ENCODE data around the gene ACTMAP. TPM values are rescaled to one million over a fixed set of nuclear protein-coding genes. Genes with fewer than 3 reads are reported as not detected.
"Not testable (repeated sequence)": the region's sequence is repeated elsewhere in the genome, so short reads cannot be mapped to it uniquely, and the experiment has no call there.

Gene ACTMAP
- total and polyA plus RNA-seq, 5 donors from 2014 or later, result 2.1 to 5.5 (median 3.1) TPM

GRCh38 chr19:40771101-40771862 is 21.0 kb upstream of the ACTMAP start:
- peaks cover 5 to 11% (median 7%) of the 10 kb centered on the region in 4 donors for H3K4me1 Mint-ChIP-seq
- H3K9me3 ChIP-seq (ENCODE audit: control insufficient read depth in 2 of 2, low read length in 2 of 2); H3K27ac ChIP-seq (ENCODE audit: insufficient read depth, low read length, poor library complexity, severe bottlenecking); H3K36me3 ChIP-seq (ENCODE audit: control insufficient read depth, insufficient read depth, low read length); H3K27me3 ChIP-seq (ENCODE audit: control insufficient read depth, insufficient read depth, low read length); H3K27me3 Mint-ChIP-seq; H3K4me3 ChIP-seq (ENCODE audit: low read depth, low read length); H3K4me1 ChIP-seq (ENCODE audit: control insufficient read depth, insufficient read depth, low read length, poor library complexity, severe bottlenecking); H3K9me3 Mint-ChIP-seq: not testable (repeated sequence)
- peak overlapping the region; percentile 12 to 67 (median 60) for H3K27ac Mint-ChIP-seq
- ATAC-seq (ENCODE audit: low read depth in 2 of 2) (peak in 1 of 2 donors; percentile 25), DNase-seq (peak in 2 of 3 donors; percentile 44 to 60)
- H3K36me3 Mint-ChIP-seq, result peaks cover 10% of the 10 kb centered on the region
- H3K4me3 Mint-ChIP-seq, result peak overlapping the region in 1 of 4 donors; percentile 67

- peaks cover 19% of the 10 kb centered on the region for H3K36me3 Mint-ChIP-seq
- peak overlapping the region in 1 of 4 donors; percentile 32 for H3K4me3 Mint-ChIP-seq
- Histone ChIP-seq H3K4me3 (ENCODE audit: low read depth, low read length) (no peak overlapping the region), H3K27ac (ENCODE audit: insufficient read depth, low read length, poor library complexity, severe bottlenecking) (no peak overlapping the region), H3K27me3 (ENCODE audit: control insufficient read depth, insufficient read depth, low read length) (no peaks in the 10 kb centered on the region), H3K9me3 (ENCODE audit: control insufficient read depth in 2 of 2, low read length in 2 of 2) (no peaks in the 10 kb centered on the region), H3K4me1 (ENCODE audit: control insufficient read depth, insufficient read depth, low read length, poor library complexity, severe bottlenecking) (no peaks in the 10 kb centered on the region), H3K36me3 (ENCODE audit: control insufficient read depth, insufficient read depth, low read length) (peaks cover 27% of the 10 kb centered on the region)
- DNase-seq (no peak), ATAC-seq (ENCODE audit: low read depth in 2 of 2) (no peak)
- H3K9me3 Mint-ChIP-seq, result peaks cover 0 to 3% (median 0%) of the 10 kb centered on the region in 7 donors
- H3K27me3 Mint-ChIP-seq, result no peaks in the 10 kb centered on the region
- H3K4me1 Mint-ChIP-seq, result peaks cover 5 to 17% (median 7%) of the 10 kb centered on the region in 4 donors
- H3K27ac Mint-ChIP-seq, result no peak overlapping the region
Observed at GRCh38 chr19:40768869-40769268, 18.6 kb upstream of the ACTMAP start.

DNA sequence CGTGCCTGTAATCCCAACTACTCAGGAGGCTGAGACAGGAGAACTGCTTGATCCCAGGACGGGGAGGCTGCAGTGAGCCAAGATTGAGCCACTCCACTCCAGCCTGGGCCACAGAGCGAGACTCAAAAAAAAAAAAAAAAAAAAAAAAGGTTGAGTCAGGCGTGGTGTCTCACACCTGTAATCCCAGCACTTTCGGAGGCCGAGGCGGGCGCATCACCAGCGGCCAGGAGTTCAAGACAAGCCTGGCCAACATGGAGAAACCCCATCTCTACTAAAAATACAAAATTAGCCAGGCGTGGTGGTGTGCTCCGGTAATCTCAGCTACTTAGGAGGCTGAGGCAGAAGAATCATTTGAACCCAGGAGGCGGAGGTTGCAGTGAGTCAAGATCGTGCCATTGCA is 16.1 kb upstream of the ACTMAP start:
- DNase-seq; H3K27ac Mint-ChIP-seq; H3K27me3 Mint-ChIP-seq; H3K27ac ChIP-seq (ENCODE audit: insufficient read depth, low read length, poor library complexity, severe bottlenecking); H3K9me3 Mint-ChIP-seq; H3K9me3 ChIP-seq (ENCODE audit: control insufficient read depth in 2 of 2, low read length in 2 of 2); H3K4me3 ChIP-seq (ENCODE audit: low read depth, low read length); H3K27me3 ChIP-seq (ENCODE audit: control insufficient read depth, insufficient read depth, low read length); H3K4me1 ChIP-seq (ENCODE audit: control insufficient read depth, insufficient read depth, low read length, poor library complexity, severe bottlenecking); H3K4me3 Mint-ChIP-seq; ATAC-seq (ENCODE audit: low read depth in 2 of 2): not testable (repeated sequence)
- peaks cover 37% of the 10 kb centered on the region for H3K36me3 Mint-ChIP-seq
- peaks cover 52% of the 10 kb centered on the region for H3K36me3 ChIP-seq (ENCODE audit: control insufficient read depth, insufficient read depth, low read length)
- H3K4me1 Mint-ChIP-seq, result peaks cover 5 to 22% (median 7%) of the 10 kb centered on the region in 4 donors

DNA sequence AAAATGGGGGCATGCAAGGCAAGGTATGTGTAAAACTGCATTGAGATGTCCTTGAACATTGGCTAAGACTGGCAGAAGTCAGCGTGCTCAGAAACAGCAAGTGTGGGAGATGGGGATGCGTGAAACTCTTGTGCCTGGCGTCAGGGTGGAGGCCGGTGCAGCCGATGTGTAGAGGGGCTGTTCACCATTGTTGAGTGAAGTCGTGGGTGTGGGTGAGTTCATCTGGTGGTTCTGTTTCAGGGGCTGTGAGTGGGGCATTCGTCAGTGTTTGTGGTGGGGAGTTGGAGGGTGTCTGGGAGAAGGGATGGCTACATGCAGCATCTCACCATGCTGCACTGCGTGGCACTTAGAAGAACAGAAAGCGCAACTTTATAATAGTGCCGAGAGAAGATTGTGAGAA is 13.7 kb upstream of the ACTMAP start:
- Histone ChIP-seq H3K27ac (ENCODE audit: insufficient read depth, low read length, poor library complexity, severe bottlenecking) (no peak overlapping the region), H3K4me1 (ENCODE audit: control insufficient read depth, insufficient read depth, low read length, poor library complexity, severe bottlenecking) (no peaks in the 10 kb centered on the region), H3K36me3 (ENCODE audit: control insufficient read depth, insufficient read depth, low read length) (peaks cover 76% of the 10 kb centered on the region), H3K4me3 (ENCODE audit: low read depth, low read length) (no peak overlapping the region), H3K9me3 (ENCODE audit: control insufficient read depth in 2 of 2, low read length in 2 of 2) (no peaks in the 10 kb centered on the region), H3K27me3 (ENCODE audit: control insufficient read depth, insufficient read depth, low read length) (no peaks in the 10 kb centered on the region)
- DNase-seq (no peak), ATAC-seq (ENCODE audit: low read depth in 2 of 2) (no peak)
- Mint-ChIP-seq H3K27me3 (no peaks in the 10 kb centered on the region), H3K4me1 (peaks cover 2 to 20% (median 5%) of the 10 kb centered on the region in 4 donors), H3K4me3 (no peak overlapping the region), H3K36me3 (peaks cover 41% of the 10 kb centered on the region), H3K27ac (peak overlapping the region in 1 of 3 donors; percentile 42), H3K9me3 (no peaks in the 10 kb centered on the region)

GRCh38 chr19:40763526-40763925 is 13.2 kb upstream of the ACTMAP start:
- H3K27me3 Mint-ChIP-seq, result no peaks in the 10 kb centered on the region
- ATAC-seq (ENCODE audit: low read depth in 2 of 2), result no peak
- no peak overlapping the region for H3K27ac ChIP-seq (ENCODE audit: insufficient read depth, low read length, poor library complexity, severe bottlenecking)

DNA sequence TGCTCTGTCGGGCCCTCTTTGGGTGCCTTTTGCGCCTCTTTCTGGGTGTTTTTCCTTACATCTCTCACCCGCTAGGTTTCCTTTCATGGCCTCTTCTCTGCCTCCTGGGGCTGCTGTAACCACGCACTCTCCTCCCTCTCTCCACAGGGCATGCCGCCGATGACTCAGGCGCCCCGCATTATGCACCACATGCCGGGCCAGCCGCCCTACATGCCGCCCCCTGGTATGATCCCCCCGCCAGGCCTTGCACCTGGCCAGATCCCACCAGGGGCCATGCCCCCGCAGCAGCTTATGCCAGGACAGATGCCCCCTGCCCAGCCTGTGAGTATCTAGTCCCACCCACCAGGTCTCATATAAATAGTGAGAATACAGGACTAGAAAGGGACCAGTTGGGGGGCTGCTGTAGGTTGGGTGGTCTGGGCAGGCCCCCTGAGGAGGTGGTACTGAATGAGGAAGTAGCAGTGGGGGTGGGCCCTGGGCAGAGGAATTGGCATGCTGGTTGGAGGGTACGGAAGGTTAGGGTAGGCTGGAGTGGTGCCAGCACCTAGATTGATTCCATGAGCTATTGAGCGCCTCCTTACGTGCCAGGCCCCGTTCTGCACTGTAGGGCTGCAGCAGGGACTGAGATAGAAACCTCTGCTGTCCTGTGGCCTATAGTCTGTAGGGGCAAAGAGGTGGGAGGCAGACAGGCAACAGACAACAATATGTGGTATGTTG is 12.6 kb upstream of the ACTMAP start:
- no peak for ATAC-seq (ENCODE audit: low read depth in 2 of 2)
- no peaks in the 10 kb centered on the region for H3K27me3 ChIP-seq (ENCODE audit: control insufficient read depth, insufficient read depth, low read length)
- Mint-ChIP-seq H3K4me3 (peak overlapping the region in 2 of 4 donors; percentile 15 to 38), H3K27ac (no peak overlapping the region), H3K9me3 (no peaks in the 10 kb centered on the region), H3K36me3 (peaks cover 46% of the 10 kb centered on the region), H3K27me3 (no peaks in the 10 kb centered on the region), H3K4me1 (peaks cover 4 to 26% (median 5%) of the 10 kb centered on the region in 4 donors)
- H3K36me3 ChIP-seq (ENCODE audit: control insufficient read depth, insufficient read depth, low read length), result peaks cover 83% of the 10 kb centered on the region
- H3K9me3 ChIP-seq (ENCODE audit: control insufficient read depth in 2 of 2, low read length in 2 of 2), result no peaks in the 10 kb centered on the region
- no peak for DNase-seq
- no peak overlapping the region for H3K4me3 ChIP-seq (ENCODE audit: low read depth, low read length)
- H3K4me1 ChIP-seq (ENCODE audit: control insufficient read depth, insufficient read depth, low read length, poor library complexity, severe bottlenecking), result no peaks in the 10 kb centered on the region
- no peak overlapping the region for H3K27ac ChIP-seq (ENCODE audit: insufficient read depth, low read length, poor library complexity, severe bottlenecking)

More at GRCh38 chr19:40763526-40763925, 13.2 kb upstream of the ACTMAP start:
- DNase-seq, result no peak
- H3K36me3 ChIP-seq (ENCODE audit: control insufficient read depth, insufficient read depth, low read length), result peaks cover 78% of the 10 kb centered on the region
- no peaks in the 10 kb centered on the region for H3K4me1 ChIP-seq (ENCODE audit: control insufficient read depth, insufficient read depth, low read length, poor library complexity, severe bottlenecking)
- H3K9me3 Mint-ChIP-seq, result no peaks in the 10 kb centered on the region
- peaks cover 41% of the 10 kb centered on the region for H3K36me3 Mint-ChIP-seq
- H3K4me1 Mint-ChIP-seq, result peaks cover 2 to 20% (median 5%) of the 10 kb centered on the region in 4 donors
- no peak overlapping the region for H3K4me3 Mint-ChIP-seq
- no peaks in the 10 kb centered on the region for H3K9me3 ChIP-seq (ENCODE audit: control insufficient read depth in 2 of 2, low read length in 2 of 2)
- H3K27ac Mint-ChIP-seq, result peak overlapping the region in 1 of 3 donors; percentile 42
- H3K27me3 ChIP-seq (ENCODE audit: control insufficient read depth, insufficient read depth, low read length), result no peaks in the 10 kb centered on the region
- no peak overlapping the region for H3K4me3 ChIP-seq (ENCODE audit: low read depth, low read length)

GRCh38 chr19:40759352-40759751 is 9.1 kb upstream of the ACTMAP start:
- Histone ChIP-seq H3K36me3 (ENCODE audit: control insufficient read depth, insufficient read depth, low read length) (peaks cover 77% of the 10 kb centered on the region), H3K27me3 (ENCODE audit: control insufficient read depth, insufficient read depth, low read length) (no peaks in the 10 kb centered on the region), H3K9me3 (ENCODE audit: control insufficient read depth in 2 of 2, low read length in 2 of 2) (no peaks in the 10 kb centered on the region), H3K4me3 (ENCODE audit: low read depth, low read length) (no peak overlapping the region), H3K4me1 (ENCODE audit: control insufficient read depth, insufficient read depth, low read length, poor library complexity, severe bottlenecking) (peaks cover 30% of the 10 kb centered on the region), H3K27ac (ENCODE audit: insufficient read depth, low read length, poor library complexity, severe bottlenecking) (no peak overlapping the region)
- no peak for DNase-seq
- H3K36me3 Mint-ChIP-seq, result peaks cover 55% of the 10 kb centered on the region
- no peak for ATAC-seq (ENCODE audit: low read depth in 2 of 2)
- peak overlapping the region in 1 of 4 donors; percentile 46 for H3K4me3 Mint-ChIP-seq
- no peaks in the 10 kb centered on the region for H3K9me3 Mint-ChIP-seq
- no peaks in the 10 kb centered on the region for H3K27me3 Mint-ChIP-seq
- peak overlapping the region in 1 of 3 donors; percentile 17 for H3K27ac Mint-ChIP-seq
- H3K4me1 Mint-ChIP-seq, result peaks cover 12 to 53% (median 24%) of the 10 kb centered on the region in 4 donors
